ENCODE data around the gene NXPH3. TPM values are rescaled to one million over a fixed set of nuclear protein-coding genes. Genes with fewer than 3 reads are reported as not detected.

NXPH3 gene
- total RNA-seq, 1 donor from 2014 or later = 4.0 TPM

DNA sequence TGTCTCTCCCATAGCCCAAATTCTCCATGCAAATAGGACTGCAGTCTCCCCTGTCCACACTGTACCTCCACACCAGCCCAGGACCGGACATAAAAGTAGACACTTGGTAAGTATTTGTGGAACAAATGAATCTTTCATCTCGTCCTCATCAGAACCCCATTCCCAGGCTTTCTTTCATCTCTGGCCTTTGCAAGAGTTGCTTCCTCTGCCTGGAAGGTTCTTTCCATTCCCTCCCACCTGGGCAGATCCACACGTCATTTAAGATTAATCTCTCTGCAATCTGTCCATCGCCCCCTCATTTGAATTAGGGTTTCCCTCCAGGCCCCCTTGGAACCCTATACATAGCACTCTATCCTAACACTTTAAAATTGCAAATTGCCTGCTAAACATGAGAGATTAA is 3.9 kb upstream of the NXPH3 start:
- no peak overlapping the region for H3K27ac ChIP-seq (replicated peaks)
- intact Hi-C loops (cut with micrococcal nuclease) = no loop called here

DNA sequence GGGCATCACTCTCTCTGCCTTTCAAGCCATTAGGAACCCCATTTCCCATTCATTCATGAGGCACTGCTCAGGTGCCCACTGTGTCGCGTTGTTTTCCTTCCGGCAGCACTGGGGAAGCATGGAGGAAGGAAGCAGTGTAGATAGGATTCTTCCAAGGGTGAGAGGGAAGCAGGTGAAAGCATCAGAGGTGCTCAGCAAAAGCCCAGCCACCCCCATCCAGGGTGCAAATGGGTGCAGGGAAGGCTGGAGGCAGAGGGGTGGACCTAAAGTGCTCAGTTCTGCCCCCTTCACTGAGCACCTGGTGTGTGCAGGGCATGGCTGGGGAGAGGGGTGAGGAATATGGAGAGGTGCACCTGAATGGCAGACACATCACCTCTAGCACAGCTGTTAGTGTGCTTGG is 3.4 kb upstream of the NXPH3 start:
- H3K4me1 ChIP-seq = peaks cover 57% of the 10 kb centered on the region
- H3K9me3 ChIP-seq (replicated peaks) = no peaks in the 10 kb centered on the region
- intact Hi-C loops (cut with micrococcal nuclease) = no loop called here
- no peak for DNase-seq
- H3K27me3 ChIP-seq (ENCODE audit: low read depth) = no peaks in the 10 kb centered on the region
- H3K36me3 ChIP-seq = no peaks in the 10 kb centered on the region
- no peak overlapping the region for H3K27ac ChIP-seq (replicated peaks)
- H3K4me3 ChIP-seq = no peak overlapping the region
- TF ChIP-seq, protein P1, sequence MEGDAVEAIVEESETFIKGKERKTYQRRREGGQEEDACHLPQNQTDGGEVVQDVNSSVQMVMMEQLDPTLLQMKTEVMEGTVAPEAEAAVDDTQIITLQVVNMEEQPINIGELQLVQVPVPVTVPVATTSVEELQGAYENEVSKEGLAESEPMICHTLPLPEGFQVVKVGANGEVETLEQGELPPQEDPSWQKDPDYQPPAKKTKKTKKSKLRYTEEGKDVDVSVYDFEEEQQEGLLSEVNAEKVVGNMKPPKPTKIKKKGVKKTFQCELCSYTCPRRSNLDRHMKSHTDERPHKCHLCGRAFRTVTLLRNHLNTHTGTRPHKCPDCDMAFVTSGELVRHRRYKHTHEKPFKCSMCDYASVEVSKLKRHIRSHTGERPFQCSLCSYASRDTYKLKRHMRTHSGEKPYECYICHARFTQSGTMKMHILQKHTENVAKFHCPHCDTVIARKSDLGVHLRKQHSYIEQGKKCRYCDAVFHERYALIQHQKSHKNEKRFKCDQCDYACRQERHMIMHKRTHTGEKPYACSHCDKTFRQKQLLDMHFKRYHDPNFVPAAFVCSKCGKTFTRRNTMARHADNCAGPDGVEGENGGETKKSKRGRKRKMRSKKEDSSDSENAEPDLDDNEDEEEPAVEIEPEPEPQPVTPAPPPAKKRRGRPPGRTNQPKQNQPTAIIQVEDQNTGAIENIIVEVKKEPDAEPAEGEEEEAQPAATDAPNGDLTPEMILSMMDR (IDR thresholded peaks at IDR 0.05; ENCODE audit: borderline replicate concordance) = no peak

More for the DNA sequence above, 3.9 kb upstream of the NXPH3 start:
- Histone ChIP-seq H3K27me3 (ENCODE audit: low read depth) (no peaks in the 10 kb centered on the region), H3K4me3 (no peak overlapping the region), H3K36me3 (no peaks in the 10 kb centered on the region), H3K9me3 (replicated peaks) (no peaks in the 10 kb centered on the region), H3K4me1 (peaks cover 57% of the 10 kb centered on the region)
- DNase-seq = no peak
- TF ChIP-seq, protein P1 (IDR thresholded peaks at IDR 0.05; ENCODE audit: borderline replicate concordance) = no peak

DNA sequence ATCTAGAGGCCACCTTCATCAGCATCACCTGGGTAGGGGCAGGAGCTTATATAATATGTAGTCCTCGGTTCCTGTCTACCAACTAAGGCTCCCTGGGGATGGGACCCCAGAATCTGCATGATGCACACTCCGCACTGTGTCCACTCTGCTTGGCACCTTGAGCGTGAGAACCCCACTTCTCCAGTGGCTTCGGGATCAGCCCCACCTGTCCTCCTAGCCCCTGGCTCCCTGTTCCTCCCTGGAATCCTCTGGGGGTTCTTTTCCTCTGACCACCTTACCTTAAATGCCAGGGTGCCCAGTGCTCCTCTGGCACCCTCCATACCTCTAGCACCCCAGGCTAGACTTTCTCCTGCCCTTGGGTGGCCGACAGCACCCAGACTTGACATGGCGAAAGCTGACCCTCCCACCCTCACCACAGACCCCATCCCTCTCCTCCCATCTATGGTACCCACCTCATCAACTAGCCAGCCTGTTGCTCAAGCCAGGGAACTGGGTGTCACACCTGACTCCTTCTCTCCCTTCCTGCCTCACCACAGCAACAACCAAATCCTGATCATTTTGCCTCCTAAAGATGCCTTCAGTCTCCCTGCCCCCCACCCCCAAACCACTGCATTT is 2.8 kb upstream of the NXPH3 start:
- Histone ChIP-seq H3K9me3 (replicated peaks) (no peaks in the 10 kb centered on the region), H3K36me3 (no peaks in the 10 kb centered on the region), H3K4me1 (peaks cover 57% of the 10 kb centered on the region), H3K27ac (replicated peaks) (no peak overlapping the region), H3K27me3 (ENCODE audit: low read depth) (no peaks in the 10 kb centered on the region), H3K4me3 (no peak overlapping the region)
- intact Hi-C loops (cut with micrococcal nuclease) = no loop called here
- TF ChIP-seq, protein P1 (IDR thresholded peaks at IDR 0.05; ENCODE audit: borderline replicate concordance) = no peak
- DNase-seq = no peak

DNA sequence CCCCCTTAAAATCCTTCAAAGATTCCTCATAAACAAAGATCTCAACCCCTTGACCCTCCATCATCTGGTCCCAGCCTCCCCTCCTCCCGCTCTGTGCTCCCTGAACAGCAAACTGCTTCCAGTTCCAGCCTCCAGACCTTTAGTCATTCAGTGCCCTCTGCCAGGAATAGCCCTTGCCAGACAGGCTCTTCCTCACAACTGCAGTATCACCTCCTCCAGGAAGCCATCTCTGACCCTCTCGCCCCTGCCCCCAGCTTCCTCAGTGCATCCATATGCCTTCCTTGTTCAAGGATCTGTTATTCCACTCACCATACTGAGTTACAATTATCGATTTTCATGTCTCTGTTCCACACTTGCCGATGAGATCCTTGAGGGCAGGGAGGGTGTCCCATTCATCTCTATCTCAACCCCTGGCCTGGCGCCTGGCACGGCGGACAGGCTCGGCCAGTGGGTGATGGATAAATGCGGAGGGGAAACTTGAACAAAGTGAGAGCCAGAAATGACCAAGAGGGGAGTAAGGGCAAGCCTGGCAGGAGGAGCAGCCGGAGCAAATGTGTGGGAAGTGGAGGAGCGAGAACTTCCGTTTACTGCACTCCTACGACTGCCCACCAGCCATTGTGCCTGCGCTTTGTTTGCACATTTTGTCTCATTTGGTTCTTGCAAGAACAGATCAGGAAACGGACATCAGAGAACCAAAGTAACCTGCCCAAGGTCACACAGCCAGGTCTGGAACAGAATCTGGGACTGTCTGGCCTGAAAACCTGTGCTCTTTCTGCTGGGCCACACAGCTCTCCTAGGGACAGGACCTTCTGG is 2.0 kb upstream of the NXPH3 start:
- DNase-seq = no peak
- Histone ChIP-seq H3K4me1 (peaks cover 58% of the 10 kb centered on the region), H3K36me3 (no peaks in the 10 kb centered on the region), H3K4me3 (no peak overlapping the region), H3K27ac (replicated peaks) (peak overlapping the region; percentile 75), H3K27me3 (ENCODE audit: low read depth) (no peaks in the 10 kb centered on the region), H3K9me3 (replicated peaks) (no peaks in the 10 kb centered on the region)
- intact Hi-C loops (cut with micrococcal nuclease) = loop anchor here (2.0 kb wide), 1 partner anchor 121 kb away; no protein-coding TSS in a partner anchor
- TF ChIP-seq, protein P1 (IDR thresholded peaks at IDR 0.05; ENCODE audit: borderline replicate concordance) = no peak

DNA sequence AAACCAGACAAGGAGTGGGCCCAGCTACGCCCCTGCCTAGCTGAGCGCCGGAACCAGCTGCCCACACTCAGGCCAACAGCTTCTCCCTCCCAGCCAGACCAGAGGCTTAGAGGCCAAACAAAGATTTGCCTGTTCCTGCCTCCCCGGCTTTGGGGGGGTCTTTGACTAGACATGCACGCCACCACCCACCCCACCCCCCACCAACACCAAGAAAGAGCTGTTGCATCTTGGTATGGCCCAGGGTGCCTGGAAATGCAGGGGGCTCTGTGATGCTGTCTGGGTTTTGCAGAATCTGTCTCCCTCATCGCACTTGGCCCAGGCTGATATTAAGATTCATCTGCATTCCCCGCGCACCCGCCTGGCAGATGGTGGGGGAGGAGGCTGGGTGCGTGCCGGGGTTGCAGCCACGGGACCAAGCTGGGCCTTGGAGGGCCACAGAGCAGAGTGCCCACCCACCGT is 1.3 kb upstream of the NXPH3 start:
- no peaks in the 10 kb centered on the region for H3K9me3 ChIP-seq (replicated peaks)
- H3K4me1 ChIP-seq = peaks cover 61% of the 10 kb centered on the region
- H3K27me3 ChIP-seq (ENCODE audit: low read depth) = no peaks in the 10 kb centered on the region
- H3K4me3 ChIP-seq = no peak overlapping the region
- no peaks in the 10 kb centered on the region for H3K36me3 ChIP-seq
- intact Hi-C loops (cut with micrococcal nuclease) = loop anchor here (2.0 kb wide), 1 partner anchor 120 kb away; no protein-coding TSS in a partner anchor
- no peak for DNase-seq
- TF ChIP-seq, protein P1 (IDR thresholded peaks at IDR 0.05; ENCODE audit: borderline replicate concordance) = no peak
- peak overlapping the region; percentile 75 for H3K27ac ChIP-seq (replicated peaks)

Measured in left ventricle myocardium inferior (tissue), 1 donor.